HG02642 (cell line): ENCODE results near the gene CFAP20DC.
A peak's percentile ranks its signal among the peaks of the same experiment; 100 is the strongest.
"Not testable (repeated sequence)": the region's sequence is repeated elsewhere in the genome, so short reads cannot be mapped to it uniquely, and the experiment has no call there.

Experiments
- ATAC-seq: cut with Tn5 transposase; IDR thresholded peaks from one replicate; pipeline ENCODE4 v1.9.1; 2021; ENCODE audit warnings: mild to moderate bottlenecking; ENCODE audit not compliant: unreplicated experiment, poor library complexity

The CFAP20DC gene

GRCh38 chr3:58754074-58754473, 295.8 kb downstream of the CFAP20DC start:
- peak; percentile 81 for ATAC-seq

- no peak for ATAC-seq
These were observed 297.8 kb downstream of the CFAP20DC start for GRCh38 chr3:58751882-58752567.

GRCh38 chr3:58751235-58751634, 298.6 kb downstream of the CFAP20DC start:
- no peak for ATAC-seq

- ATAC-seq = no peak
These were observed 299.9 kb downstream of the CFAP20DC start for GRCh38 chr3:58749948-58750347.

GRCh38 chr3:58748024-58748423, 301.8 kb downstream of the CFAP20DC start:
- ATAC-seq = no peak

GRCh38 chr3:58746758-58747157, 303.1 kb downstream of the CFAP20DC start:
- ATAC-seq = no peak

- no peak for ATAC-seq
These were observed 306.5 kb downstream of the CFAP20DC start for GRCh38 chr3:58743296-58743695.

GRCh38 chr3:58742239-58742638, 307.6 kb downstream of the CFAP20DC start:
- no peak for ATAC-seq

GRCh38 chr3:58737644-58738043, 312.2 kb downstream of the CFAP20DC start:
- ATAC-seq = no peak

GRCh38 chr3:58731673-58732072, 318.2 kb downstream of the CFAP20DC start:
- no peak for ATAC-seq

- no peak for ATAC-seq
These were observed 321.1 kb downstream of the CFAP20DC start for GRCh38 chr3:58728723-58729122.

GRCh38 chr3:58725326-58725853, 324.4 kb downstream of the CFAP20DC start:
- no peak for ATAC-seq

GRCh38 chr3:58724336-58724735, 325.5 kb downstream of the CFAP20DC start:
- ATAC-seq = no peak

- ATAC-seq = no peak
These were observed 326.7 kb downstream of the CFAP20DC start for GRCh38 chr3:58723173-58723572.

- no peak for ATAC-seq
These were observed 327.3 kb downstream of the CFAP20DC start for GRCh38 chr3:58722561-58722960.

- no peak for ATAC-seq
These were observed 329.3 kb downstream of the CFAP20DC start for GRCh38 chr3:58720526-58720925.

- no peak for ATAC-seq
These were observed 330.1 kb downstream of the CFAP20DC start for GRCh38 chr3:58719684-58720083.

- no peak for ATAC-seq
These were observed 336.0 kb downstream of the CFAP20DC start for GRCh38 chr3:58713715-58714401.

GRCh38 chr3:58711871-58712270, 338.0 kb downstream of the CFAP20DC start:
- no peak for ATAC-seq

- not testable (repeated sequence) for ATAC-seq
These were observed 340.8 kb downstream of the CFAP20DC start for GRCh38 chr3:58708983-58709382.

GRCh38 chr3:58708116-58708791, 341.6 kb downstream of the CFAP20DC start:
- no peak for ATAC-seq
